Measurements from ENCODE around the gene CACNA2D3. TPM values are rescaled to one million over a fixed set of nuclear protein-coding genes. Genes with fewer than 3 reads are reported as not detected.

CACNA2D3 gene
- polyA plus RNA-seq, 1 donor from 2014 or later = 26.2 TPM

GRCh38 chr3:54888162-54888561 is 765.8 kb downstream of the CACNA2D3 start:
- no peak overlapping the region for H3K9ac ChIP-seq (ENCODE audit: low read length)
- no peaks in the 10 kb centered on the region for H3F3A ChIP-seq (ENCODE audit: insufficient read depth, low read length, poor library complexity, severe bottlenecking)
- no peak overlapping the region for H3K4me2 ChIP-seq (ENCODE audit: low read length)
- H3K27me3 ChIP-seq (ENCODE audit: insufficient read depth, low read depth, low read length) = no peaks in the 10 kb centered on the region
- TF ChIP-seq POLR2AphosphoS5 (IDR thresholded peaks at IDR 0.05) (no peak), SMC3 (conservative IDR thresholded peaks at IDR 0.05; ENCODE audit: poor library complexity) (no peak), RAD21 (conservative IDR thresholded peaks at IDR 0.05) (no peak), TAF1 (IDR thresholded peaks at IDR 0.05; ENCODE audit: low read depth) (no peak), MXI1 (conservative IDR thresholded peaks at IDR 0.05; ENCODE audit: poor library complexity, severe bottlenecking) (no peak), EZH2 (IDR thresholded peaks at IDR 0.05; ENCODE audit: borderline replicate concordance, insufficient read depth, low read length, poor library complexity, severe bottlenecking) (no peak), EP300 (conservative IDR thresholded peaks at IDR 0.05; ENCODE audit: poor library complexity, severe bottlenecking) (no peak), CTCF (IDR thresholded peaks at IDR 0.05; ENCODE audit: poor library complexity, severe bottlenecking) (no peak)
- TF ChIP-seq, protein P1, sequence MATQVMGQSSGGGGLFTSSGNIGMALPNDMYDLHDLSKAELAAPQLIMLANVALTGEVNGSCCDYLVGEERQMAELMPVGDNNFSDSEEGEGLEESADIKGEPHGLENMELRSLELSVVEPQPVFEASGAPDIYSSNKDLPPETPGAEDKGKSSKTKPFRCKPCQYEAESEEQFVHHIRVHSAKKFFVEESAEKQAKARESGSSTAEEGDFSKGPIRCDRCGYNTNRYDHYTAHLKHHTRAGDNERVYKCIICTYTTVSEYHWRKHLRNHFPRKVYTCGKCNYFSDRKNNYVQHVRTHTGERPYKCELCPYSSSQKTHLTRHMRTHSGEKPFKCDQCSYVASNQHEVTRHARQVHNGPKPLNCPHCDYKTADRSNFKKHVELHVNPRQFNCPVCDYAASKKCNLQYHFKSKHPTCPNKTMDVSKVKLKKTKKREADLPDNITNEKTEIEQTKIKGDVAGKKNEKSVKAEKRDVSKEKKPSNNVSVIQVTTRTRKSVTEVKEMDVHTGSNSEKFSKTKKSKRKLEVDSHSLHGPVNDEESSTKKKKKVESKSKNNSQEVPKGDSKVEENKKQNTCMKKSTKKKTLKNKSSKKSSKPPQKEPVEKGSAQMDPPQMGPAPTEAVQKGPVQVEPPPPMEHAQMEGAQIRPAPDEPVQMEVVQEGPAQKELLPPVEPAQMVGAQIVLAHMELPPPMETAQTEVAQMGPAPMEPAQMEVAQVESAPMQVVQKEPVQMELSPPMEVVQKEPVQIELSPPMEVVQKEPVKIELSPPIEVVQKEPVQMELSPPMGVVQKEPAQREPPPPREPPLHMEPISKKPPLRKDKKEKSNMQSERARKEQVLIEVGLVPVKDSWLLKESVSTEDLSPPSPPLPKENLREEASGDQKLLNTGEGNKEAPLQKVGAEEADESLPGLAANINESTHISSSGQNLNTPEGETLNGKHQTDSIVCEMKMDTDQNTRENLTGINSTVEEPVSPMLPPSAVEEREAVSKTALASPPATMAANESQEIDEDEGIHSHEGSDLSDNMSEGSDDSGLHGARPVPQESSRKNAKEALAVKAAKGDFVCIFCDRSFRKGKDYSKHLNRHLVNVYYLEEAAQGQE (IDR thresholded peaks at IDR 0.05; ENCODE audit: borderline replicate concordance) = no peak
- H3K4me3 ChIP-seq (ENCODE audit: low read length) = no peak overlapping the region
- no peak overlapping the region for H3K27ac ChIP-seq (ENCODE audit: low read length)
- H3K36me3 ChIP-seq (ENCODE audit: insufficient read depth, low read length) = no peaks in the 10 kb centered on the region
- H3K79me2 ChIP-seq (replicated peaks; ENCODE audit: insufficient read depth, low read length) = no peaks in the 10 kb centered on the region
- no peaks in the 10 kb centered on the region for H3K9me3 ChIP-seq (ENCODE audit: low read length)
- H4K20me1 ChIP-seq (ENCODE audit: insufficient read depth) = no peaks in the 10 kb centered on the region
- H2AFZ ChIP-seq (ENCODE audit: low read depth, low read length) = no peak overlapping the region
- H3K9me2 ChIP-seq (ENCODE audit: insufficient read depth, low read length) = no peaks in the 10 kb centered on the region

DNA sequence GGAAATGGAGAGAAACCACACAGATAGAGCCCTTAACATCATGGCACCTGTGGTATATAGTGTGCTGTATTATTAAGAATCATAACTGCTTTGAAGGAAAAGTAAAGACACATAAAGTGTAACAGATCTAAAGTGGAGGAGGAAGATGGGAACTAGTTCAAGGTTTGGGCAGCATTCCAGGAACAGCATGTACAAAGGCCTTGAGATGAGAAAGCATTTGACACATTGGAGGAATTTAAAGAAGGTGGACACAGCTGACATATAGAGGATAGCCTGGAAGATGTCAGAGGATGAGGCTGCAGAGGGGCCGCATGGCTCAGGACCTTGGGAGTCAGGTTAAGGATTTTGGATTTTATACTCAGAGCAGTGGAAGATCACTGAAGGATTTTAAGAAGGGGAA is 766.5 kb downstream of the CACNA2D3 start:
- Histone ChIP-seq H3K4me3 (ENCODE audit: low read length) (no peak overlapping the region), H4K20me1 (ENCODE audit: insufficient read depth) (no peaks in the 10 kb centered on the region), H3K36me3 (ENCODE audit: insufficient read depth, low read length) (no peaks in the 10 kb centered on the region), H3K9me2 (ENCODE audit: insufficient read depth, low read length) (no peaks in the 10 kb centered on the region), H3K79me2 (replicated peaks; ENCODE audit: insufficient read depth, low read length) (no peaks in the 10 kb centered on the region), H3K27ac (ENCODE audit: low read length) (no peak overlapping the region), H3F3A (ENCODE audit: insufficient read depth, low read length, poor library complexity, severe bottlenecking) (no peaks in the 10 kb centered on the region), H2AFZ (ENCODE audit: low read depth, low read length) (no peak overlapping the region), H3K27me3 (ENCODE audit: insufficient read depth, low read depth, low read length) (no peaks in the 10 kb centered on the region), H3K9ac (ENCODE audit: low read length) (no peak overlapping the region), H3K4me2 (ENCODE audit: low read length) (no peak overlapping the region), H3K9me3 (ENCODE audit: low read length) (no peaks in the 10 kb centered on the region)
- no peak for TF ChIP-seq TAF1 (IDR thresholded peaks at IDR 0.05; ENCODE audit: low read depth)
- TF ChIP-seq EZH2 (IDR thresholded peaks at IDR 0.05; ENCODE audit: borderline replicate concordance, insufficient read depth, low read length, poor library complexity, severe bottlenecking) = no peak
- no peak for TF ChIP-seq RAD21 (conservative IDR thresholded peaks at IDR 0.05)
- no peak for TF ChIP-seq MXI1 (conservative IDR thresholded peaks at IDR 0.05; ENCODE audit: poor library complexity, severe bottlenecking)

All from neural cell (in vitro differentiated cells).